K562 (cell line): ENCODE data around the gene SYCP3. TPM values are rescaled to one million over a fixed set of nuclear protein-coding genes. Genes with fewer than 3 reads are reported as not detected.

Experiments used
- ATAC-seq: fragments of 200-7000 bp; cut with Tn5 transposase; 3 replicates; pipeline ENCODE4 v1.9.1; 2020; ENCODE audit warnings: moderate library complexity
- BruUV-seq: library from RNA; stranded (reverse); fragments of 400-500 nt; replicated peaks from 2 replicates; lab custom pipeline; 2021; lab: Mats Ljungman, UMichigan
- CTCF ChIA-PET: fragments of 300-600 bp; formaldehyde crosslinking; extraction: SDS; loops from one replicate; lab custom pipeline; 2021; ENCODE audit warnings: low intra/inter-chr PET ratio; lab: Yijun Ruan, JAX
- POLR2A ChIA-PET: fragments of 300-600, 350-650 bp; sonication (Branson Sonifier 250); formaldehyde crosslinking; extraction: SDS; loops from one replicate; lab custom pipeline; 2021; ENCODE audit warnings: antibody characterized with exemption, inconsistent platforms; lab: Yijun Ruan, JAX
- DNase-seq, 4 experiments: peaks; one replicate each; pipeline versions ENCODE4 v3.0.0 to v3.0.0-alpha.2; 2011 to 2018; ENCODE audit warnings: low spot score in 3 of 4, mixed read lengths in 3 of 4; ENCODE audit errors: extremely low read depth in 1 of 4
- FAIRE-seq: peaks from 2 replicates; lab custom pipeline; 2011; peaks lifted over from hg19 to GRCh38; lab: Jason Lieb, UNC
- H2AFZ ChIP-seq: 2 replicates; pipeline ENCODE4 v1.6.0; 2011; ENCODE audit warnings: low read depth, low read length, control low read depth, inconsistent platforms
- H3K27ac ChIP-seq: fragments of 200-600 bp; 3 replicates; pipeline ENCODE4 v1.8.0; 2011; ENCODE audit warnings: low read depth, mild to moderate bottlenecking, control low read depth, inconsistent platforms, low read length, moderate library complexity, mixed read lengths; ENCODE audit errors: extremely low read depth
- H3K27me3 ChIP-seq, 2 experiments: fragments of 300-600 bp in 1 of 2; 2 replicates in 1 of 2; 3 replicates in 1 of 2; pipeline versions ENCODE4 v1.6.0 to v1.8.0; 2011; ENCODE audit warnings: inconsistent platforms in 2 of 2, low read length in 2 of 2, mild to moderate bottlenecking in 1 of 2, mixed read lengths in 1 of 2, moderate library complexity in 1 of 2; ENCODE audit not compliant: control insufficient read depth in 2 of 2, insufficient read depth in 2 of 2
- H3K36me3 ChIP-seq: fragments of 300-600 bp; 3 replicates; pipeline ENCODE4 v1.8.0; 2011; ENCODE audit warnings: mild to moderate bottlenecking, low read length, inconsistent platforms; ENCODE audit not compliant: control insufficient read depth, insufficient read depth
- H3K4me1 ChIP-seq, 2 experiments: fragments of 200-600 bp in 1 of 2; replicated peaks in 1 of 2; 2 replicates in 1 of 2; 3 replicates in 1 of 2; pipeline versions ENCODE4 v1.5.1 to v1.8.0; 2011; ENCODE audit warnings: inconsistent platforms in 2 of 2, low read length in 2 of 2, mild to moderate bottlenecking in 1 of 2, mixed read lengths in 1 of 2, moderate library complexity in 1 of 2; ENCODE audit not compliant: control insufficient read depth in 2 of 2, insufficient read depth in 2 of 2
- H3K4me2 ChIP-seq: 2 replicates; pipeline ENCODE4 v1.6.1; 2011; ENCODE audit warnings: low read length, control low read depth, inconsistent platforms, mixed read lengths; ENCODE audit not compliant: insufficient read depth
- H3K4me3 ChIP-seq: fragments of 200-600 bp; sonication (generic), shearing (Covaris generic); 2 replicates; pipeline ENCODE4 v1.5.1; 2016; ENCODE audit warnings: control low read depth, inconsistent platforms
- H3K79me2 ChIP-seq: fragments of 200-600 bp; 3 replicates; pipeline ENCODE4 v1.8.0; 2011; ENCODE audit warnings: low read length, inconsistent platforms; ENCODE audit not compliant: control insufficient read depth, insufficient read depth
- H3K9ac ChIP-seq, 2 experiments: 2 replicates each; pipeline versions ENCODE4 v1.6.0 to v1.6.1; 2011; ENCODE audit warnings: low read depth in 2 of 2, low read length in 2 of 2, control low read depth in 1 of 2, inconsistent platforms in 1 of 2, mild to moderate bottlenecking in 1 of 2, mixed read lengths in 1 of 2; ENCODE audit not compliant: insufficient read depth in 1 of 2
- H3K9me1 ChIP-seq: one replicate; pipeline ENCODE4 v1.6.0; 2011; ENCODE audit warnings: inconsistent platforms, mild to moderate bottlenecking, low read length, moderate library complexity; ENCODE audit not compliant: control insufficient read depth, insufficient read depth
- H3K9me3 ChIP-seq: replicated peaks from 2 replicates; pipeline ENCODE4 v1.5.1; 2011; ENCODE audit warnings: low read depth, low read length, inconsistent platforms; ENCODE audit not compliant: control insufficient read depth, insufficient read depth
- H4K20me1 ChIP-seq: replicated peaks from 2 replicates; pipeline ENCODE4 v1.6.1; 2011; ENCODE audit warnings: low read length, inconsistent platforms, mixed read lengths; ENCODE audit not compliant: control insufficient read depth, insufficient read depth
- BHLHE40 ChIP-seq: IDR thresholded peaks from 2 replicates; pipeline ENCODE4 v1.6.1; 2011; ENCODE audit warnings: low read length, improper control_type of control experiment
- CBX2 ChIP-seq: fragments of 200-600 bp; sonication (generic); IDR thresholded peaks from one replicate; pipeline ENCODE4 v1.6.1; 2012; ENCODE audit warnings: mild to moderate bottlenecking, low read length, inconsistent platforms; ENCODE audit not compliant: insufficient read depth, poor library complexity, severe bottlenecking
- NFE2L1 ChIP-seq: fragments of 450-650 bp; IDR thresholded peaks from 2 replicates; pipeline ENCODE4 v1.6.1; 2016; ENCODE audit warnings: missing genetic modification characterization, low read depth, mild to moderate bottlenecking, missing compliant biosample characterization, moderate library complexity, borderline replicate concordance
- SNRNP70 ChIP-seq: fragments of 200-400 bp; formaldehyde crosslinking; optimal IDR thresholded peaks from 2 replicates; pipeline ENCODE3; 2017; ENCODE audit warnings: low read depth, low read length
- ZNF764 ChIP-seq: fragments of 250-450 bp; sonication (Bioruptor Pico); IDR thresholded peaks from 2 replicates; pipeline ENCODE4 v1.4.0; 2020; ENCODE audit warnings: low read depth, mild to moderate bottlenecking, moderate library complexity
- WGBS: fragments of 100-300 bp; shearing (Covaris generic); methylation state at CpG from one replicate; pipeline ENCODE4 v1.1.6; 2016; ENCODE audit warnings: low coverage, mixed read lengths; ENCODE audit not compliant: insufficient coverage; ENCODE audit errors: missing lambda C conversion rate; 5-methylcytosine and 5-hydroxymethylcytosine counted together
- in situ Hi-C: fragments of 300-500 bp; cut with MboI; formaldehyde crosslinking; loops from 4 replicates; pipeline ENCODE4 v1.15.0; 2018; ENCODE audit warnings: inconsistent platforms, mixed read lengths
- intact Hi-C: fragments of 100-400 bp; cut with micrococcal nuclease; formaldehyde crosslinking; loops from 2 replicates; pipeline ENCODE4 v1.14.2; 2022
- polyA plus RNA-seq, 8 experiments: library from polyadenylated mRNA; depleted of rRNA in 4 of 8; stranded (reverse) in 5 of 8; unstranded in 3 of 8; fragments of >200 nt; fragmentation: Nextera tagmentation in 2 of 8; fragmentation: Illumina TruSeq in 1 of 8; extraction: Ambion mirVana in 2 of 8; extraction: Trizol in 1 of 8; gene quantifications; 2 replicates each; pipeline versions ENCODE4 v1.2.1 to v1.2.3, GENCODE V29; 2011 to 2014; ENCODE audit warnings: inconsistent platforms in 1 of 8, missing spikeins in 1 of 8
- total RNA-seq, 7 experiments: library from RNA; depleted of rRNA in 6 of 7; stranded (reverse); fragments of >200 nt in 6 of 7; fragmentation: Illumina TruSeq in 2 of 7; extraction: Trizol in 2 of 7; gene quantifications; 2 replicates each; pipeline versions ENCODE4 v1.2.1 to v1.2.3, GENCODE V29; 2011 to 2021; ENCODE audit warnings: low replicate concordance in 1 of 7
- TF ChIP-seq, protein P1 (sequence below), 3 experiments: fragments of 200-800 bp in 1 of 3; fragments of 250-450 bp in 1 of 3; fragments of 450-650 bp in 1 of 3; sonication (Bioruptor Pico) in 1 of 3; sonication (Bioruptor generic) in 1 of 3; formaldehyde crosslinking in 1 of 3; IDR thresholded peaks; 2 replicates each; pipeline versions ENCODE4 v1.6.1 to v1.8.0; 2016 to 2022; ENCODE audit warnings: mild to moderate bottlenecking in 2 of 3, missing genetic modification characterization in 2 of 3, missing compliant biosample characterization in 1 of 3, moderate library complexity in 1 of 3
- TF ChIP-seq, protein P2 (sequence below): fragments of 250-450 bp; sonication (Bioruptor Pico); IDR thresholded peaks from 2 replicates; pipeline ENCODE4 v1.8.0; 2022; ENCODE audit warnings: inconsistent platforms, mild to moderate bottlenecking, moderate library complexity, borderline replicate concordance
- TF ChIP-seq, protein P3 (sequence below): fragments of 450-650 bp; formaldehyde crosslinking; conservative IDR thresholded peaks from 2 replicates; pipeline ENCODE4 v1.4.0; 2022; ENCODE audit warnings: mild to moderate bottlenecking, missing genetic modification characterization

Gene SYCP3
- total and polyA plus RNA-seq, 9 of the 15 experiments (the other 6 are each of a cell fraction or from before 2014, with no cell fraction given) = 0.11 to 0.25 (median 0.22) TPM; not detected in 4

DNA sequence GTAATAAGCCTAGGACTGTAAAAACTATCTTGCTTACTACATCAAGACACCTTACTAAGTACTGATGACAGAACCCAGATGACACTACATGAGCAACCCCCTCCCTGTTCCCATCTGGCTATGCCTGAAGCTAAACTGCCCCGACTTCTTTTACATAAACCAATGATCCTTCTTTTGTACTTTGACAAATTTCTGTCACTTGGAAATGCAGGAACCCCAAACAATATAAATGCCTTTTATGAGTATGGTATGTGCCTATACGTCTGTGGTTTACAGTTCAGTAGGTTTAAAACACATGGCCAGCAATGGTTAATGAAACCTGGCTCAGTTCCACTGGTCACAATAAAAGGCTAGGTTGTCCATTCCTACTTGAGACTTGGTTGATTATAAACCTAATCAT is 6.1 kb downstream of the SYCP3 start:
- no peak for TF ChIP-seq BHLHE40
- TF ChIP-seq SNRNP70 = no peak
- TF ChIP-seq, protein P1, sequence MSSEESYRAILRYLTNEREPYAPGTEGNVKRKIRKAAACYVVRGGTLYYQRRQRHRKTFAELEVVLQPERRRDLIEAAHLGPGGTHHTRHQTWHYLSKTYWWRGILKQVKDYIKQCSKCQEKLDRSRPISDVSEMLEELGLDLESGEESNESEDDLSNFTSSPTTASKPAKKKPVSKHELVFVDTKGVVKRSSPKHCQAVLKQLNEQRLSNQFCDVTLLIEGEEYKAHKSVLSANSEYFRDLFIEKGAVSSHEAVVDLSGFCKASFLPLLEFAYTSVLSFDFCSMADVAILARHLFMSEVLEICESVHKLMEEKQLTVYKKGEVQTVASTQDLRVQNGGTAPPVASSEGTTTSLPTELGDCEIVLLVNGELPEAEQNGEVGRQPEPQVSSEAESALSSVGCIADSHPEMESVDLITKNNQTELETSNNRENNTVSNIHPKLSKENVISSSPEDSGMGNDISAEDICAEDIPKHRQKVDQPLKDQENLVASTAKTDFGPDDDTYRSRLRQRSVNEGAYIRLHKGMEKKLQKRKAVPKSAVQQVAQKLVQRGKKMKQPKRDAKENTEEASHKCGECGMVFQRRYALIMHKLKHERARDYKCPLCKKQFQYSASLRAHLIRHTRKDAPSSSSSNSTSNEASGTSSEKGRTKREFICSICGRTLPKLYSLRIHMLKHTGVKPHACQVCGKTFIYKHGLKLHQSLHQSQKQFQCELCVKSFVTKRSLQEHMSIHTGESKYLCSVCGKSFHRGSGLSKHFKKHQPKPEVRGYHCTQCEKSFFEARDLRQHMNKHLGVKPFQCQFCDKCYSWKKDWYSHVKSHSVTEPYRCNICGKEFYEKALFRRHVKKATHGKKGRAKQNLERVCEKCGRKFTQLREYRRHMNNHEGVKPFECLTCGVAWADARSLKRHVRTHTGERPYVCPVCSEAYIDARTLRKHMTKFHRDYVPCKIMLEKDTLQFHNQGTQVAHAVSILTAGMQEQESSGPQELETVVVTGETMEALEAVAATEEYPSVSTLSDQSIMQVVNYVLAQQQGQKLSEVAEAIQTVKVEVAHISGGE (CRISPR knock-in tag; IDR thresholded peaks at IDR 0.05) = no peak
- TF ChIP-seq, protein P2, sequence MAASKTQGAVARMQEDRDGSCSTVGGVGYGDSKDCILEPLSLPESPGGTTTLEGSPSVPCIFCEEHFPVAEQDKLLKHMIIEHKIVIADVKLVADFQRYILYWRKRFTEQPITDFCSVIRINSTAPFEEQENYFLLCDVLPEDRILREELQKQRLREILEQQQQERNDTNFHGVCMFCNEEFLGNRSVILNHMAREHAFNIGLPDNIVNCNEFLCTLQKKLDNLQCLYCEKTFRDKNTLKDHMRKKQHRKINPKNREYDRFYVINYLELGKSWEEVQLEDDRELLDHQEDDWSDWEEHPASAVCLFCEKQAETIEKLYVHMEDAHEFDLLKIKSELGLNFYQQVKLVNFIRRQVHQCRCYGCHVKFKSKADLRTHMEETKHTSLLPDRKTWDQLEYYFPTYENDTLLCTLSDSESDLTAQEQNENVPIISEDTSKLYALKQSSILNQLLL (CRISPR knock-in tag) = no peak
- no peak for TF ChIP-seq NFE2L1 (tag)
- TF ChIP-seq CBX2 = no peak
- TF ChIP-seq, protein P3, sequence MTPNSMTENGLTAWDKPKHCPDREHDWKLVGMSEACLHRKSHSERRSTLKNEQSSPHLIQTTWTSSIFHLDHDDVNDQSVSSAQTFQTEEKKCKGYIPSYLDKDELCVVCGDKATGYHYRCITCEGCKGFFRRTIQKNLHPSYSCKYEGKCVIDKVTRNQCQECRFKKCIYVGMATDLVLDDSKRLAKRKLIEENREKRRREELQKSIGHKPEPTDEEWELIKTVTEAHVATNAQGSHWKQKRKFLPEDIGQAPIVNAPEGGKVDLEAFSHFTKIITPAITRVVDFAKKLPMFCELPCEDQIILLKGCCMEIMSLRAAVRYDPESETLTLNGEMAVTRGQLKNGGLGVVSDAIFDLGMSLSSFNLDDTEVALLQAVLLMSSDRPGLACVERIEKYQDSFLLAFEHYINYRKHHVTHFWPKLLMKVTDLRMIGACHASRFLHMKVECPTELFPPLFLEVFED (CRISPR knock-in tag) = no peak
- no peak for TF ChIP-seq ZNF764 (CRISPR knock-in tag)
- TF ChIP-seq, all 486 proteins: peak for 0
- Histone ChIP-seq H3K4me3 (no peak overlapping the region), H3K27ac (no peak overlapping the region), H2AFZ (no peak overlapping the region), H3K4me1 (no peaks in the 10 kb centered on the region), H3K9me3 (no peaks in the 10 kb centered on the region), H3K9me1 (no peaks in the 10 kb centered on the region), H3K36me3 (peaks cover 81% of the 10 kb centered on the region), H3K4me2 (no peak overlapping the region), H3K9ac (no peak overlapping the region), H3K27me3 (no peaks in the 10 kb centered on the region), H3K79me2 (no peaks in the 10 kb centered on the region), H4K20me1 (no peaks in the 10 kb centered on the region)
- CTCF ChIA-PET = no interaction called here
- BruUV-seq = no TSS peak
- ATAC-seq (no peak), DNase-seq (no peak), FAIRE-seq (no peak)
- POLR2A ChIA-PET = interaction anchor here (1.1 kb wide), 1 partner anchor 14 kb away, joined by 3 read pairs; no protein-coding TSS in a partner anchor
- in situ Hi-C loops = no loop called here
- WGBS = 97% methylated on average over 2 of the region's 2 CpGs
- intact Hi-C loops = no loop called here
